Keratinocyte (primary cell): ENCODE measurements around the gene RNF207. TPM values are rescaled to one million over a fixed set of nuclear protein-coding genes. Genes with fewer than 3 reads are reported as not detected.

Experiments used
- DNase-seq: peaks from one replicate; pipeline ENCODE4 v3.0.0-alpha.2; 2011; ENCODE audit warnings: low read depth, missing footprints, low spot score
- FAIRE-seq: peaks from 2 replicates; lab custom pipeline; 2011; peaks lifted over from hg19 to GRCh38; lab: Jason Lieb, UNC
- H2AFZ ChIP-seq: 2 replicates; pipeline ENCODE4 v1.6.0; 2012; ENCODE audit warnings: low read length, control low read depth, inconsistent platforms; ENCODE audit not compliant: control insufficient read depth
- H3K27ac ChIP-seq: 2 replicates; pipeline ENCODE4 v1.5.1; 2011; ENCODE audit warnings: low read length; ENCODE audit not compliant: control insufficient read depth, insufficient read depth
- H3K27me3 ChIP-seq: 3 replicates; pipeline ENCODE4 v1.6.0; 2011; ENCODE audit warnings: low read length; ENCODE audit not compliant: control insufficient read depth, insufficient read depth; ENCODE audit errors: extremely low read depth
- H3K36me3 ChIP-seq, 2 experiments: 2 replicates in 1 of 2; 3 replicates in 1 of 2; pipeline ENCODE4 v1.5.1; 2011; ENCODE audit warnings: low read length in 2 of 2, mild to moderate bottlenecking in 1 of 2; ENCODE audit not compliant: control insufficient read depth in 2 of 2, insufficient read depth in 2 of 2; ENCODE audit errors: extremely low read depth in 1 of 2
- H3K4me1 ChIP-seq: 3 replicates; pipeline ENCODE4 v1.5.1; 2011; ENCODE audit warnings: low read length; ENCODE audit not compliant: control insufficient read depth, insufficient read depth; ENCODE audit errors: extremely low read depth
- H3K4me2 ChIP-seq: 3 replicates; pipeline ENCODE4 v1.6.0; 2011; ENCODE audit warnings: low read depth, low read length; ENCODE audit not compliant: control insufficient read depth, insufficient read depth; ENCODE audit errors: extremely low read depth
- H3K4me3 ChIP-seq, 3 experiments: fragments of 200-600 bp in 1 of 3; sonication (generic) in 1 of 3; 2 replicates in 2 of 3; 3 replicates in 1 of 3; pipeline ENCODE4 v1.5.1; 2011 to 2016; ENCODE audit warnings: low read length in 3 of 3, mild to moderate bottlenecking in 3 of 3, control low read depth in 2 of 3, inconsistent platforms in 1 of 3, low read depth in 1 of 3, mixed read lengths in 1 of 3, mixed run types in 1 of 3, moderate library complexity in 1 of 3; ENCODE audit not compliant: control insufficient read depth in 2 of 3, insufficient read depth in 2 of 3; ENCODE audit errors: extremely low read depth in 1 of 3
- H3K79me2 ChIP-seq: 2 replicates; pipeline ENCODE4 v1.6.0; 2012; ENCODE audit warnings: low read length; ENCODE audit not compliant: control insufficient read depth, insufficient read depth
- H3K9ac ChIP-seq: 3 replicates; pipeline ENCODE4 v1.6.0; 2011; ENCODE audit warnings: low read length; ENCODE audit not compliant: control insufficient read depth, insufficient read depth; ENCODE audit errors: extremely low read depth
- H3K9me1 ChIP-seq: 3 replicates; pipeline ENCODE4 v1.6.0; 2011; ENCODE audit warnings: low read length; ENCODE audit not compliant: control insufficient read depth, insufficient read depth; ENCODE audit errors: extremely low read depth
- H3K9me3 ChIP-seq: 2 replicates; pipeline ENCODE4 v1.5.1; 2012; ENCODE audit warnings: low read depth, low read length; ENCODE audit not compliant: control insufficient read depth
- H4K20me1 ChIP-seq: 3 replicates; pipeline ENCODE4 v1.6.0; 2011; ENCODE audit warnings: low read length; ENCODE audit not compliant: control insufficient read depth, insufficient read depth; ENCODE audit errors: extremely low read depth
- CTCF ChIP-seq, 3 experiments: IDR thresholded peaks in 1 of 3; conservative IDR thresholded peaks in 1 of 3; optimal IDR thresholded peaks in 1 of 3; 2 replicates in 2 of 3; 3 replicates in 1 of 3; pipeline versions ENCODE3 to v1.5.1; 2011; ENCODE audit warnings: low read length in 3 of 3, mild to moderate bottlenecking in 3 of 3, moderate library complexity in 2 of 3, control low read depth in 1 of 3, inconsistent platforms in 1 of 3; ENCODE audit not compliant: insufficient read depth in 2 of 3; ENCODE audit errors: extremely low read depth in 1 of 3
- EZH2 ChIP-seq: IDR thresholded peaks from one replicate; pipeline ENCODE4 v1.6.1; 2012; ENCODE audit warnings: inconsistent platforms, mild to moderate bottlenecking, low read length, moderate library complexity
- dilution Hi-C: fragments of 300-500 bp; cut with MboI; formaldehyde crosslinking; loops from one replicate; pipeline ENCODE4 v1.7.0; 2020; ENCODE audit warnings: low sequenced_read_pairs; ENCODE audit not compliant: extremely low pct_ligation_motif_present
- polyA plus RNA-seq, 5 experiments: library from polyadenylated mRNA; depleted of rRNA in 3 of 5; stranded (reverse) in 3 of 5; stranded (forward) in 1 of 5; unstranded in 1 of 5; fragments of >200 nt; gene quantifications; 1 replicate in 1 of 5; 2 replicates in 3 of 5; 3 replicates in 1 of 5; pipeline versions ENCODE4 v1.2.1 to v1.2.3, GENCODE V29; 2011 to 2012; ENCODE audit warnings: missing spikeins in 2 of 5, low read depth in 1 of 5, low replicate concordance in 1 of 5

Gene RNF207
- polyA plus RNA-seq, 1 donor (not counting 4 experiments of a cell fraction or from before 2014, with no cell fraction given): 6.1 TPM

GRCh38 chr1:6184083-6184783 lies 21.7 kb upstream of the RNF207 start:
- no peak for FAIRE-seq
- DNase-seq: no peak
- H3K9me1 ChIP-seq: peaks cover 5% of the 10 kb centered on the region

GRCh38 chr1:6185151-6185550 lies 20.8 kb upstream of the RNF207 start:
- FAIRE-seq: peak; percentile 56
- peaks cover 38% of the 10 kb centered on the region for H4K20me1 ChIP-seq
- H3K4me2 ChIP-seq: no peak overlapping the region
- H3K4me3 ChIP-seq: no peak overlapping the region
- H3K9ac ChIP-seq: no peak overlapping the region
- peaks cover 20% of the 10 kb centered on the region for H3K27me3 ChIP-seq
- DNase-seq: no peak
- H3K79me2 ChIP-seq: peaks cover 26% of the 10 kb centered on the region
- no peak overlapping the region for H2AFZ ChIP-seq
- peaks cover 5% of the 10 kb centered on the region for H3K9me1 ChIP-seq
- TF ChIP-seq CTCF (optimal IDR thresholded peaks at IDR 0.05 in 1 of 3, IDR thresholded peaks at IDR 0.05 in 1 of 3, conservative IDR thresholded peaks at IDR 0.05 in 1 of 3; ENCODE audit: extremely low read depth in 1 of 3, insufficient read depth in 2 of 3, low read length in 3 of 3) (no peak), EZH2 (no peak)
- dilution Hi-C loops: no loop called here
- no peak overlapping the region for H3K27ac ChIP-seq
- H3K36me3 ChIP-seq: peaks cover 12 to 13% of the 10 kb centered on the region in 2 experiments
- H3K4me1 ChIP-seq: peaks cover 16% of the 10 kb centered on the region
- no peaks in the 10 kb centered on the region for H3K9me3 ChIP-seq

More at GRCh38 chr1:6184083-6184783, 21.7 kb upstream of the RNF207 start:
- Histone ChIP-seq H3K36me3 (peaks cover 9 to 10% of the 10 kb centered on the region in 2 experiments), H3K4me2 (no peak overlapping the region), H3K27me3 (peaks cover 23% of the 10 kb centered on the region), H4K20me1 (peaks cover 34% of the 10 kb centered on the region), H3K9me3 (no peaks in the 10 kb centered on the region), H3K9ac (no peak overlapping the region), H3K4me3 (no peak overlapping the region), H3K27ac (no peak overlapping the region), H3K4me1 (peaks cover 16% of the 10 kb centered on the region), H2AFZ (no peak overlapping the region), H3K79me2 (peaks cover 20% of the 10 kb centered on the region)
- dilution Hi-C loops: no loop called here
- no peak for TF ChIP-seq CTCF (optimal IDR thresholded peaks at IDR 0.05 in 1 of 3, IDR thresholded peaks at IDR 0.05 in 1 of 3, conservative IDR thresholded peaks at IDR 0.05 in 1 of 3; ENCODE audit: extremely low read depth in 1 of 3, insufficient read depth in 2 of 3, low read length in 3 of 3)
- no peak for TF ChIP-seq EZH2
